Stomach (tissue), 9 donors: ENCODE results near the gene ARHGEF25. TPM values are rescaled to one million over a fixed set of nuclear protein-coding genes. Genes with fewer than 3 reads are reported as not detected.

ENCODE experiments used
- DNase-seq, 2 donors: peaks; one replicate each; pipeline versions ENCODE4 v3.0.0 to v3.0.0-alpha.2; 2013 to 2019
- H3K27ac ChIP-seq, 5 donors: fragments of 200-600 bp in 4 of 5; sonication (generic) in 4 of 5; one replicate each; pipeline ENCODE4 v1.5.1; 2013 to 2019; ENCODE audit warnings: mild to moderate bottlenecking in 1 of 5, moderate library complexity in 1 of 5
- H3K27me3 ChIP-seq, 3 donors: fragments of 200-600 bp; sonication (generic); one replicate each; pipeline ENCODE4 v1.5.1; 2017 to 2019; ENCODE audit warnings: mixed run types in 1 of 3
- H3K36me3 ChIP-seq, 4 donors: fragments of 200-600 bp; sonication (generic); 1 replicate in 3 of 4; 2 replicates in 1 of 4; pipeline ENCODE4 v1.5.1; 2016 to 2019
- H3K4me1 ChIP-seq, 4 donors: fragments of 200-600 bp; sonication (generic); one replicate each; pipeline ENCODE4 v1.5.1; 2016 to 2019
- H3K4me3 ChIP-seq, 4 donors: fragments of 200-600 bp; sonication (generic) in 3 of 4; one replicate each; pipeline ENCODE4 v1.5.1; 2016 to 2019; ENCODE audit warnings: mild to moderate bottlenecking in 1 of 4
- H3K9me3 ChIP-seq, 4 donors: fragments of 200-600 bp; sonication (generic); one replicate each; pipeline ENCODE4 v1.5.1; 2016 to 2019
- EP300 ChIP-seq: sonication (generic); formaldehyde crosslinking; IDR thresholded peaks from one replicate; pipeline ENCODE4 v1.6.1; 2017; ENCODE audit warnings: antibody characterized with exemption
- POLR2A ChIP-seq, 4 donors: fragments of 450-650 bp; IDR thresholded peaks; one replicate each; pipeline ENCODE4 v1.6.1; 2016; ENCODE audit warnings: antibody characterized with exemption in 4 of 4, control low read depth in 2 of 4, mild to moderate bottlenecking in 1 of 4, moderate library complexity in 1 of 4
- POLR2AphosphoS5 ChIP-seq, 3 donors: sonication (generic); formaldehyde crosslinking; IDR thresholded peaks; one replicate each; pipeline ENCODE4 v1.6.1; 2016; ENCODE audit warnings: antibody characterized with exemption in 3 of 3
- WGBS, 5 donors: extraction: QIAGEN DNeasy Blood & Tissue Kit in 3 of 5; methylation state at CpG; one replicate each; pipeline versions ENCODE4 v1.1.5 to v1.1.7; 2013 to 2018; 5-methylcytosine and 5-hydroxymethylcytosine counted together
- intact Hi-C: fragments of 100-400 bp; cut with DNase I; formaldehyde crosslinking; loops from one replicate; pipeline ENCODE4 v1.15.1; 2023; ENCODE audit warnings: low total_unique reads
- polyA plus RNA-seq, 3 donors: library from polyadenylated mRNA; stranded (reverse); fragments of 200-250 nt; gene quantifications; one replicate each; pipeline ENCODE4 v1.2.3, GENCODE V29; 2013
- total RNA-seq, 5 donors: library from RNA; depleted of rRNA; stranded (reverse); fragments of >200 nt; gene quantifications; one replicate each; pipeline versions ENCODE4 v1.1.0 to v1.2.3, GENCODE V29; 2014 to 2016
- TF ChIP-seq, protein P1 (sequence below), 7 experiments: fragments of 450-650 bp in 4 of 7; fragments of 200-600 bp in 3 of 7; sonication (generic) in 3 of 7; IDR thresholded peaks; one replicate each; pipeline ENCODE4 v1.5.1; 2016 to 2019; ENCODE audit warnings: antibody characterized with exemption in 7 of 7, control low read depth in 2 of 7, mild to moderate bottlenecking in 1 of 7
- donor health status: healthy with polysubstance abuse.
- donor health status: Bipolar disorder and iron deficiency.
- donor health status: healthy.

The ARHGEF25 gene
- total and polyA plus RNA-seq, 8 donors: 18.7 to 220 (median 30.4) TPM

DNA sequence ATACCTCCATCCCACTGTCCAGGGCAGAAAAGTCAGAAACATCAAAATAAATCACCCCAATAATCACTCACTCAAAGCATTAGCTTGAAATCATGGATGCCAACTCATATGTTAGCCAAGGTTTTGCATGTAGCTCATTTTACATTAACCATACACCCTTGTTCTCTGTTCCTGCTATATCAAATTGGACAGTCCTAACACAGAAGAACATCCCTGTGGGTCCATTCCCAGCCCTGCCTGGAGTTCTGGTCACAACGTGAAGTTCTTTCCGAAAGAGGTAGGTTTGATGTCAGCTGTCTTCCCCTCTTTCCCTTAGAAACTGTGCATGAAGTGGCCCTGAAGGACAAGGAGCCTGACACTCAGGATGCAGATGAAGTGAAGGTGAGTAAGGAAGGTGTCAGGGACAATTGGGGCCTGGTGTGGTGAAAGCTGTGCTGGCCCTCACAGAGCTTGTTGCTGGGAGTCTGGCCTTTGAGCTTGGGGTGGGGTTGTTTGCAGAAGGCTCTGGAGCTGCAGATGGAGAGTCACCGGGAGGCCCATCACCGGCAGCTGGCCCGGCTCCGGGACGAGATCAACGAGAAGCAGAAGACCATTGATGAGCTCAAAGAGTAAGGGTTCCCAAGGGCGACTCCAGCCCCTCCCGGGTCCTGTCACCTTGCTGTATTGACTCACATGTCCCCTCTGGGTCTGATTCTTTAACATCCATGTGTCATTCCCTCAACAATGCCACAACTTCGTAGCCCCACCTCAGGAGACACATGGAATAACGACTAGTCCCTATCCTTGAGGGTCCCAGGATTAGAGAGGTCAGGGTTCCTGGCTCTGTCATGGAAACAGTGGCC lies 35.2 kb upstream of the ARHGEF25 start:
- TF ChIP-seq EP300 (no peak), POLR2A (IDR thresholded peaks at IDR 0.05) (no peak), POLR2AphosphoS5 (IDR thresholded peaks at IDR 0.05) (no peak)
- TF ChIP-seq, protein P1, sequence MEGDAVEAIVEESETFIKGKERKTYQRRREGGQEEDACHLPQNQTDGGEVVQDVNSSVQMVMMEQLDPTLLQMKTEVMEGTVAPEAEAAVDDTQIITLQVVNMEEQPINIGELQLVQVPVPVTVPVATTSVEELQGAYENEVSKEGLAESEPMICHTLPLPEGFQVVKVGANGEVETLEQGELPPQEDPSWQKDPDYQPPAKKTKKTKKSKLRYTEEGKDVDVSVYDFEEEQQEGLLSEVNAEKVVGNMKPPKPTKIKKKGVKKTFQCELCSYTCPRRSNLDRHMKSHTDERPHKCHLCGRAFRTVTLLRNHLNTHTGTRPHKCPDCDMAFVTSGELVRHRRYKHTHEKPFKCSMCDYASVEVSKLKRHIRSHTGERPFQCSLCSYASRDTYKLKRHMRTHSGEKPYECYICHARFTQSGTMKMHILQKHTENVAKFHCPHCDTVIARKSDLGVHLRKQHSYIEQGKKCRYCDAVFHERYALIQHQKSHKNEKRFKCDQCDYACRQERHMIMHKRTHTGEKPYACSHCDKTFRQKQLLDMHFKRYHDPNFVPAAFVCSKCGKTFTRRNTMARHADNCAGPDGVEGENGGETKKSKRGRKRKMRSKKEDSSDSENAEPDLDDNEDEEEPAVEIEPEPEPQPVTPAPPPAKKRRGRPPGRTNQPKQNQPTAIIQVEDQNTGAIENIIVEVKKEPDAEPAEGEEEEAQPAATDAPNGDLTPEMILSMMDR (IDR thresholded peaks at IDR 0.05): no peak
- intact Hi-C loops: no loop called here
- H3K27me3 ChIP-seq: no peaks in the 10 kb centered on the region
- no peak overlapping the region for H3K27ac ChIP-seq
- 73 to 75% (median 73%) methylated on average over 12 of the region's 12 CpGs for WGBS, 5 donors
- peaks cover 0 to 17% (median 11%) of the 10 kb centered on the region in 4 donors for H3K36me3 ChIP-seq
- no peak for DNase-seq
- H3K9me3 ChIP-seq: no peaks in the 10 kb centered on the region
- no peaks in the 10 kb centered on the region for H3K4me1 ChIP-seq
- no peak overlapping the region for H3K4me3 ChIP-seq

DNA sequence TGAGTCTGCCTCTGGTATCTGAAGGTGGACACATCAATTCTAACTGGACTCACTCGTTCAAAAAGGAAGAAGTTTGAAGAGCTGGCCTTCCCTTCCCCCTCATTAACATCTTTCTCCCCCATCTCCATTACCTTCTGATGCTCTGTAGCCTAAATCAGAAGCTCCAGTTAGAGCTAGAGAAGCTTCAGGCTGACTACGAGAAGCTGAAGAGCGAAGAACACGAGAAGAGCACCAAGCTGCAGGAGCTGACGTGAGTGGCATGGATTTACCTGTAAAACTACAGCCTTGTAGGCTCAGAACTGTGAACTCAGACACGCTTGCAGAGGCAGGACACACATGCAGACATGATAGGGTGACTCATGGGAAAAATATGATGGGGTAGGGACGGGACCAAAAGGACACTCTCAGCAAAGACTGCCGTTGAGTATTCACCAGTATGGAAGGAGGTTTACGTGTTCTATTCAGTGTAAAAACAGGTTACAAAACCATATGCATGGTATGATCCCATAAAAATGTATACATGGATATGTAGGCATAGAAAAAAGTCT lies 34.5 kb upstream of the ARHGEF25 start:
- TF ChIP-seq, protein P1 (IDR thresholded peaks at IDR 0.05): no peak
- no peak for TF ChIP-seq POLR2AphosphoS5 (IDR thresholded peaks at IDR 0.05)
- TF ChIP-seq POLR2A (IDR thresholded peaks at IDR 0.05): no peak
- TF ChIP-seq EP300: no peak
- no peaks in the 10 kb centered on the region for H3K27me3 ChIP-seq
- DNase-seq: no peak
- H3K9me3 ChIP-seq: no peaks in the 10 kb centered on the region
- H3K4me3 ChIP-seq: no peak overlapping the region
- no peak overlapping the region for H3K27ac ChIP-seq
- H3K4me1 ChIP-seq: no peaks in the 10 kb centered on the region
- WGBS, 5 donors: 72 to 84% (median 80%) methylated on average over 9 of the region's 9 CpGs
- intact Hi-C loops: no loop called here
- H3K36me3 ChIP-seq: peaks cover 0 to 22% (median 11%) of the 10 kb centered on the region in 4 donors

DNA sequence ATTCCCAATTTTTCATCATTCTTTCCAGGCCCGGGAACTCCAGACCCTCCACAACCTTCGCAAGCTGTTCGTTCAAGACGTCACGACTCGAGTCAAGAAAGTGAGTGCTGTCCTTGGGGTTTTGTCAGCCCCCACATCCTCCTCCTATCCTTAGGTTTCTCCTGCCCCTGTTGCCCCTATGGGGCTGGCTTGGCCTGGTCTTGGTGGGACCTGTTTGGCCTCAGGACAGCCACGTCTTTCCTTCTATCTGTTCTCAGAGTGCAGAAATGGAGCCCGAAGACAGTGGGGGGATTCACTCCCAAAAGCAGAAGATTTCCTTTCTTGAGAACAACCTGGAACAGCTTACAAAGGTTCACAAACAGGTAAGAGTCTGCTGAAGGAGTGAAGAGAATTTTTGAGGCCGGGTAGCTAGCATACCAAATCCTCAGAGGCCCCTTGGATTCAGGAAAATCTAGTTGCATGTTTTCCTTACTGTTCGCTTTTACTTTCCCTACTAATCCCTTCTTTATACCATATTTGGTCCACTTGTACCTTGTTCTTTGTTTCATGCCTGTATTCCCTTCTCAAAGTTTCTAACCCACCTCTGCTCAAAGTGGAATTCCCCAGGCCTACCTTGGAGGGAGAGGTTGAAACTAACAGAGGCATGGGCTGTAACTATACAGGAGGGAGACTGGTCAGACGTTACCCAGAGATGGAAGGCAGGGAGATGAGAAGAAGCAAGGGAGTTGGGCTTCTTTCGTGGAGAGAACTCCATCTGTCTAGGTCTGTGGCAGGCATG lies 33.1 kb upstream of the ARHGEF25 start:
- TF ChIP-seq, protein P1 (IDR thresholded peaks at IDR 0.05): no peak
- TF ChIP-seq POLR2A (IDR thresholded peaks at IDR 0.05) (no peak), EP300 (no peak), POLR2AphosphoS5 (IDR thresholded peaks at IDR 0.05) (no peak)
- Histone ChIP-seq H3K27me3 (no peaks in the 10 kb centered on the region), H3K4me1 (no peaks in the 10 kb centered on the region), H3K4me3 (no peak overlapping the region), H3K9me3 (no peaks in the 10 kb centered on the region), H3K27ac (no peak overlapping the region), H3K36me3 (peaks cover 0 to 15% (median 4%) of the 10 kb centered on the region in 4 donors)
- intact Hi-C loops: no loop called here
- no peak for DNase-seq
- 82 to 89% (median 88%) methylated on average over 12 of the region's 12 CpGs for WGBS, 5 donors

DNA sequence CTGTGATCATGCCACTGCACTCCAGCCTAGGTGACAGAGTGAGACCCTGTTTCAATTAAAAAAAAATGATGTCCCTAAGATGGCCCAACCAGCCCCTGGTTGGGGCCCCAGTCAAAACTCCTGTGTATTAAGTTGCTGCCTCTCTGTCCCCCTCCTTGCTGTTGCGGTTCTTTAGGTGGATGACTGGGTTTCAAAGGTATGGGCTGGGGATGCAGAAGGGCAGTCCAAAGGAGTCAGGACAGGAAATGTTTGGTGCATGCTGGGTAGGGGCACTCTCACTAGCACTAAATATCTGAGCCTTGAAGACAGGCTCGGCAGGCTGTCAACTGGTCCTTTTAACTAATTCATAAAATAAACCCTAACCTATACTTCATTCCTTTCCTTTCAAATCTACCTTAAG lies 32.2 kb upstream of the ARHGEF25 start:
- TF ChIP-seq POLR2AphosphoS5 (IDR thresholded peaks at IDR 0.05) (no peak), EP300 (no peak), POLR2A (IDR thresholded peaks at IDR 0.05) (no peak)
- TF ChIP-seq, protein P1 (IDR thresholded peaks at IDR 0.05): no peak
- intact Hi-C loops: no loop called here
- Histone ChIP-seq H3K27ac (no peak overlapping the region), H3K36me3 (peaks cover 0 to 15% (median 4%) of the 10 kb centered on the region in 4 donors), H3K27me3 (no peaks in the 10 kb centered on the region), H3K4me1 (no peaks in the 10 kb centered on the region), H3K9me3 (no peaks in the 10 kb centered on the region), H3K4me3 (no peak overlapping the region)
- 72 to 93% (median 89%) methylated on average over 2 of the region's 2 CpGs for WGBS, 5 donors
- DNase-seq: no peak
